CD4-positive, alpha-beta T cell (primary cell): ENCODE measurements around the gene ALK. TPM values are rescaled to one million over a fixed set of nuclear protein-coding genes. Genes with fewer than 3 reads are reported as not detected.

Experiments
- ATAC-seq: fragments of 200-7000 bp; cut with Tn5 transposase; one replicate; pipeline ENCODE4 v1.10.0; 2022; ENCODE audit warnings: mild to moderate bottlenecking; ENCODE audit not compliant: poor library complexity
- CTCF ChIA-PET: fragments of 350-600 bp; sonication (Branson Sonifier 250); formaldehyde crosslinking; loops from one replicate; lab custom pipeline; 2021; ENCODE audit warnings: antibody characterized with exemption, inconsistent platforms; lab: Charles Lee
- POLR2A ChIA-PET: fragments of 350-600 bp; sonication (Branson Sonifier 250); formaldehyde crosslinking; loops from one replicate; lab custom pipeline; 2021; ENCODE audit warnings: antibody characterized with exemption, inconsistent platforms; lab: Charles Lee
- DNase-seq, 14 experiments: peaks; one replicate each; pipeline ENCODE4 v3.0.0-alpha.2; 2013 to 2020; ENCODE audit warnings: mixed read lengths in 2 of 14
- H3K27ac ChIP-seq, 2 donors: one replicate each; pipeline versions ENCODE4 v1.5.1 to v1.7.0; 2013; ENCODE audit warnings: low read length in 2 of 2, low read depth in 1 of 2, mild to moderate bottlenecking in 1 of 2
- H3K27me3 ChIP-seq, 2 experiments: 1 replicate in 1 of 2; 2 replicates in 1 of 2; pipeline versions ENCODE4 v1.6.1 to v1.7.0; 2013; ENCODE audit warnings: low read length in 2 of 2, control low read depth in 1 of 2, mild to moderate bottlenecking in 1 of 2, moderate library complexity in 1 of 2; ENCODE audit not compliant: insufficient read depth in 2 of 2, control insufficient read depth in 1 of 2
- H3K36me3 ChIP-seq: one replicate; pipeline ENCODE4 v1.6.1; 2013; ENCODE audit warnings: low read length, control low read depth; ENCODE audit not compliant: insufficient read depth
- H3K4me1 ChIP-seq: one replicate; pipeline ENCODE4 v1.6.1; 2013; ENCODE audit warnings: low read length, control low read depth; ENCODE audit not compliant: insufficient read depth
- H3K4me3 ChIP-seq: one replicate; pipeline ENCODE4 v1.5.1; 2013; ENCODE audit warnings: mild to moderate bottlenecking, low read length, moderate library complexity
- H3K9me3 ChIP-seq, 2 experiments: 1 replicate in 1 of 2; 2 replicates in 1 of 2; pipeline versions ENCODE4 v1.6.1 to v1.7.0; 2013; ENCODE audit warnings: low read length in 2 of 2, mild to moderate bottlenecking in 2 of 2, control low read depth in 1 of 2, moderate library complexity in 1 of 2; ENCODE audit not compliant: control insufficient read depth in 1 of 2, insufficient read depth in 1 of 2
- H3K27ac Mint-ChIP-seq: one replicate; pipeline ENCODE4 v1.8.0; 2020; ENCODE audit warnings: mixed read lengths
- H3K27me3 Mint-ChIP-seq: one replicate; pipeline ENCODE4 v1.8.0; 2021; ENCODE audit warnings: mixed read lengths
- H3K36me3 Mint-ChIP-seq: one replicate; pipeline ENCODE4 v1.8.0; 2021; ENCODE audit warnings: low read depth, mixed read lengths
- H3K4me1 Mint-ChIP-seq: one replicate; pipeline ENCODE4 v1.8.0; 2021; ENCODE audit warnings: low read depth, mixed read lengths
- H3K4me3 Mint-ChIP-seq: one replicate; pipeline ENCODE4 v1.8.0; 2020; ENCODE audit warnings: mild to moderate bottlenecking, mixed read lengths
- H3K9me3 Mint-ChIP-seq: one replicate; pipeline ENCODE4 v1.8.0; 2020; ENCODE audit warnings: mixed read lengths
- CTCF ChIP-seq: fragments of 200-600 bp; IDR thresholded peaks from one replicate; pipeline ENCODE4 v1.8.0; 2022; ENCODE audit warnings: antibody characterized with exemption, mild to moderate bottlenecking
- intact Hi-C, 2 experiments: fragments of 100-400 bp; cut with DNase I in 1 of 2; cut with micrococcal nuclease in 1 of 2; formaldehyde crosslinking; loops; one replicate each; pipeline versions ENCODE4 v1.15.1 to v1.9.0; 2023 to 2025; cut with DNase I, micrococcal nuclease
- total RNA-seq, 174 experiments: library from RNA in 2 of 174; stranded (reverse) in 2 of 174; gene quantifications; one replicate each; pipeline ENCODE4 v1.2.3 and lab custom pipeline; 2021 to 2026

Gene ALK
- total RNA-seq, 2 experiments from 2014 or later, result not detected

GRCh38 chr2:29166242-29167039 lies 754.9 kb downstream of the ALK start:
- Mint-ChIP-seq H3K9me3 (no peaks in the 10 kb centered on the region), H3K4me1 (peaks cover 10% of the 10 kb centered on the region), H3K27me3 (no peaks in the 10 kb centered on the region), H3K27ac (no peak overlapping the region), H3K36me3 (peaks cover 90% of the 10 kb centered on the region), H3K4me3 (no peak overlapping the region)
- H3K36me3 ChIP-seq, result peaks cover 47% of the 10 kb centered on the region
- TF ChIP-seq CTCF, result no peak
- H3K4me3 ChIP-seq, result no peak overlapping the region
- ChIA-PET CTCF (no interaction called here), POLR2A (no interaction called here)
- intact Hi-C loops, result no loop called here
- no peak overlapping the region for H3K27ac ChIP-seq
- H3K27me3 ChIP-seq, result no peaks in the 10 kb centered on the region
- no peaks in the 10 kb centered on the region for H3K9me3 ChIP-seq
- DNase-seq (no peak), ATAC-seq (no peak)
- no peaks in the 10 kb centered on the region for H3K4me1 ChIP-seq

GRCh38 chr2:29165362-29166241 lies 755.8 kb downstream of the ALK start:
- Histone ChIP-seq H3K9me3 (no peaks in the 10 kb centered on the region), H3K27me3 (no peaks in the 10 kb centered on the region), H3K4me1 (no peaks in the 10 kb centered on the region), H3K27ac (no peak overlapping the region), H3K4me3 (no peak overlapping the region), H3K36me3 (peaks cover 48% of the 10 kb centered on the region)
- TF ChIP-seq CTCF, result no peak
- no peaks in the 10 kb centered on the region for H3K9me3 Mint-ChIP-seq
- peaks cover 92% of the 10 kb centered on the region for H3K36me3 Mint-ChIP-seq
- ATAC-seq (no peak), DNase-seq (no peak)
- intact Hi-C loops, result no loop called here
- ChIA-PET CTCF (interaction anchor here (0.9 kb wide), 1 partner anchor 36 kb away, joined by 4 read pairs; no protein-coding TSS in a partner anchor), POLR2A (no interaction called here)
- H3K4me3 Mint-ChIP-seq, result no peak overlapping the region
- H3K4me1 Mint-ChIP-seq, result peaks cover 10% of the 10 kb centered on the region
- no peak overlapping the region for H3K27ac Mint-ChIP-seq
- H3K27me3 Mint-ChIP-seq, result no peaks in the 10 kb centered on the region

GRCh38 chr2:29164091-29164846 lies 757.1 kb downstream of the ALK start:
- Histone ChIP-seq H3K36me3 (peaks cover 49% of the 10 kb centered on the region), H3K27me3 (no peaks in the 10 kb centered on the region), H3K9me3 (no peaks in the 10 kb centered on the region), H3K4me3 (no peak overlapping the region), H3K27ac (no peak overlapping the region), H3K4me1 (no peaks in the 10 kb centered on the region)
- Mint-ChIP-seq H3K27me3 (no peaks in the 10 kb centered on the region), H3K36me3 (peaks cover 91% of the 10 kb centered on the region), H3K9me3 (no peaks in the 10 kb centered on the region), H3K4me3 (no peak overlapping the region), H3K27ac (no peak overlapping the region), H3K4me1 (peaks cover 10% of the 10 kb centered on the region)
- TF ChIP-seq CTCF, result no peak
- DNase-seq (no peak), ATAC-seq (no peak)
- ChIA-PET POLR2A (no interaction called here), CTCF (interaction anchor here (0.9 kb wide), 1 partner anchor 34 kb away, joined by 4 read pairs; no protein-coding TSS in a partner anchor)
- intact Hi-C loops, result loop anchor here in 1 of 2 experiments (5.0 kb wide), 1 partner anchor 33 kb away; no protein-coding TSS in a partner anchor
